RWPE2 (cell line): ENCODE data around the gene TMEM207.
"Not testable (repeated sequence)": the region's sequence is repeated elsewhere in the genome, so short reads cannot be mapped to it uniquely, and the experiment has no call there.

Experiments
- ATAC-seq: fragments of 200-7000 bp; cut with Tn5 transposase; 3 replicates; pipeline ENCODE4 v1.9.1; 2021; ENCODE audit warnings: low read depth
- DNase-seq: peaks from one replicate; pipeline ENCODE4 v3.0.0-alpha.2; 2020; ENCODE audit warnings: low spot score
- H3K27ac ChIP-seq: fragments of 450-650 bp; 2 replicates; pipeline ENCODE4 v1.5.1; 2017; ENCODE audit warnings: mild to moderate bottlenecking; ENCODE audit not compliant: poor library complexity, severe bottlenecking
- H3K27me3 ChIP-seq: fragments of 250-450 bp; sonication (Bioruptor Pico); 2 replicates; pipeline ENCODE4 v1.5.1; 2021; ENCODE audit warnings: mild to moderate bottlenecking, moderate library complexity; ENCODE audit not compliant: insufficient read depth, poor library complexity, severe bottlenecking
- H3K36me3 ChIP-seq: fragments of 250-450 bp; sonication (Bioruptor Pico); 2 replicates; pipeline ENCODE4 v1.5.1; 2020; ENCODE audit warnings: low read depth, mild to moderate bottlenecking, moderate library complexity
- H3K4me1 ChIP-seq: fragments of 250-450 bp; sonication (Bioruptor Pico); 2 replicates; pipeline ENCODE4 v1.5.1; 2021; ENCODE audit warnings: mild to moderate bottlenecking, moderate library complexity; ENCODE audit not compliant: insufficient read depth, poor library complexity, severe bottlenecking
- H3K4me3 ChIP-seq: fragments of 250-450 bp; sonication (Bioruptor Pico); 2 replicates; pipeline ENCODE4 v1.5.1; 2021; ENCODE audit warnings: mild to moderate bottlenecking, moderate library complexity; ENCODE audit not compliant: severe bottlenecking
- H3K9me3 ChIP-seq: fragments of 250-450 bp; sonication (Bioruptor Pico); 2 replicates; pipeline ENCODE4 v1.5.1; 2021; ENCODE audit warnings: mild to moderate bottlenecking, moderate library complexity; ENCODE audit not compliant: severe bottlenecking
- CTCF ChIP-seq: fragments of 450-650 bp; IDR thresholded peaks from one replicate; pipeline ENCODE4 v1.5.1; 2017; ENCODE audit warnings: mild to moderate bottlenecking, moderate library complexity; ENCODE audit not compliant: poor library complexity, severe bottlenecking

TMEM207 gene

GRCh38 chr3:190481779-190482178 is 32.1 kb upstream of the TMEM207 start:
- Histone ChIP-seq H3K4me3 (no peak overlapping the region), H3K27me3 (no peaks in the 10 kb centered on the region)
- ATAC-seq, result no peak

GRCh38 chr3:190473261-190473660 is 23.6 kb upstream of the TMEM207 start:
- H3K27me3 ChIP-seq, DNase-seq, H3K4me1 ChIP-seq, H3K9me3 ChIP-seq, H3K4me3 ChIP-seq, ATAC-seq, H3K27ac ChIP-seq, H3K36me3 ChIP-seq: not testable (repeated sequence)

More at GRCh38 chr3:190481779-190482178, 32.1 kb upstream of the TMEM207 start:
- no peak overlapping the region for H3K27ac ChIP-seq
- peaks cover 7% of the 10 kb centered on the region for H3K4me1 ChIP-seq
- no peaks in the 10 kb centered on the region for H3K9me3 ChIP-seq
- no peak for TF ChIP-seq CTCF
- no peak for DNase-seq
- H3K36me3 ChIP-seq, result no peaks in the 10 kb centered on the region

- no peak for TF ChIP-seq CTCF
- Histone ChIP-seq H3K27me3 (no peaks in the 10 kb centered on the region), H3K36me3 (no peaks in the 10 kb centered on the region), H3K9me3 (no peaks in the 10 kb centered on the region), H3K27ac (no peak overlapping the region), H3K4me3 (no peak overlapping the region), H3K4me1 (no peaks in the 10 kb centered on the region)
- DNase-seq (no peak), ATAC-seq (no peak)
Measured at GRCh38 chr3:190467922-190468321, 18.2 kb upstream of the TMEM207 start.

GRCh38 chr3:190458040-190458439 is 8.3 kb upstream of the TMEM207 start:
- peak; percentile 17 for TF ChIP-seq CTCF
- ATAC-seq, result no peak
- no peak overlapping the region for H3K27ac ChIP-seq
- no peak overlapping the region for H3K4me3 ChIP-seq
- H3K27me3 ChIP-seq, result no peaks in the 10 kb centered on the region
- DNase-seq, result no peak
- H3K4me1 ChIP-seq, result peaks cover 3% of the 10 kb centered on the region
- H3K9me3 ChIP-seq, result no peaks in the 10 kb centered on the region
- no peaks in the 10 kb centered on the region for H3K36me3 ChIP-seq

GRCh38 chr3:190456770-190457169 is 7.1 kb upstream of the TMEM207 start:
- DNase-seq (no peak), ATAC-seq (no peak)
- Histone ChIP-seq H3K36me3 (no peaks in the 10 kb centered on the region), H3K4me1 (peaks cover 3% of the 10 kb centered on the region), H3K4me3 (no peak overlapping the region), H3K27ac (no peak overlapping the region), H3K27me3 (no peaks in the 10 kb centered on the region), H3K9me3 (no peaks in the 10 kb centered on the region)
- TF ChIP-seq CTCF, result no peak

- no peak overlapping the region for H3K27ac ChIP-seq
- no peaks in the 10 kb centered on the region for H3K36me3 ChIP-seq
- no peak overlapping the region for H3K4me3 ChIP-seq
- ATAC-seq, result no peak
- no peak for DNase-seq
- peaks cover 3% of the 10 kb centered on the region for H3K4me1 ChIP-seq
- H3K9me3 ChIP-seq, result no peaks in the 10 kb centered on the region
- H3K27me3 ChIP-seq, result no peaks in the 10 kb centered on the region
- TF ChIP-seq CTCF, result no peak
Measured at GRCh38 chr3:190455828-190456227, 6.1 kb upstream of the TMEM207 start.
